ENCODE results near the gene GUCY2C.

DNA sequence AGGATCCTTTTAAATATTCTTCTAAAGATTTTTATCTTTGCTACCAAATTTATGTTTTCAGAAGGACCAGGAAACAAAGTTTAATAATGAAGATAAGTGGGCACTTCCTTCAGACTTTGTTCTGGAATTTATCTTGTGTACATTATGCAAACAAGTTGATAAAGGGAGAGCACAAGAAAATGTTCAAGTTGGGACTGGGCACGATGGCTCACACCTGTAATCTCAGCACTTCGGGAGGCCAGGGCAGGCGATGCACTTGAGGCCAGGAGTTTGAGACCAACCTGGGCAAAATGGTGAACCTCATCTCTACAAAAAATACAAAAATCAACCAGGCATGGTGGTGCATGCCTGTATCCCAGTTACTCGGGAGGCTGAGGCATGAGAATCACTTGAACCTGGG is 133.4 kb downstream of the GUCY2C start:
- TF ChIP-seq, protein P1, sequence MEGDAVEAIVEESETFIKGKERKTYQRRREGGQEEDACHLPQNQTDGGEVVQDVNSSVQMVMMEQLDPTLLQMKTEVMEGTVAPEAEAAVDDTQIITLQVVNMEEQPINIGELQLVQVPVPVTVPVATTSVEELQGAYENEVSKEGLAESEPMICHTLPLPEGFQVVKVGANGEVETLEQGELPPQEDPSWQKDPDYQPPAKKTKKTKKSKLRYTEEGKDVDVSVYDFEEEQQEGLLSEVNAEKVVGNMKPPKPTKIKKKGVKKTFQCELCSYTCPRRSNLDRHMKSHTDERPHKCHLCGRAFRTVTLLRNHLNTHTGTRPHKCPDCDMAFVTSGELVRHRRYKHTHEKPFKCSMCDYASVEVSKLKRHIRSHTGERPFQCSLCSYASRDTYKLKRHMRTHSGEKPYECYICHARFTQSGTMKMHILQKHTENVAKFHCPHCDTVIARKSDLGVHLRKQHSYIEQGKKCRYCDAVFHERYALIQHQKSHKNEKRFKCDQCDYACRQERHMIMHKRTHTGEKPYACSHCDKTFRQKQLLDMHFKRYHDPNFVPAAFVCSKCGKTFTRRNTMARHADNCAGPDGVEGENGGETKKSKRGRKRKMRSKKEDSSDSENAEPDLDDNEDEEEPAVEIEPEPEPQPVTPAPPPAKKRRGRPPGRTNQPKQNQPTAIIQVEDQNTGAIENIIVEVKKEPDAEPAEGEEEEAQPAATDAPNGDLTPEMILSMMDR (conservative IDR thresholded peaks at IDR 0.05; ENCODE audit: low read length), result no peak
- TF ChIP-seq EZH2phosphoT487 (IDR thresholded peaks at IDR 0.05; ENCODE audit: borderline replicate concordance, low read depth, low read length), result no peak
